IMR-90 (cell line): ENCODE results near the gene VSIG4. TPM values are rescaled to one million over a fixed set of nuclear protein-coding genes. Genes with fewer than 3 reads are reported as not detected.

ENCODE experiments used
- ATAC-seq: fragments of 200-7000 bp; cut with Tn5 transposase; 2 replicates; pipeline ENCODE4 v1.9.1; 2020; ENCODE audit warnings: low read depth, mild to moderate bottlenecking, moderate library complexity
- BruUV-seq: library from RNA; stranded (reverse); fragments of 400-500 nt; replicated peaks from 2 replicates; lab custom pipeline; 2021; lab: Mats Ljungman, UMichigan
- CTCF ChIA-PET: fragments of 300-600 bp; formaldehyde crosslinking; extraction: SDS; loops from one replicate; lab custom pipeline; 2021; ENCODE audit warnings: antibody characterized with exemption; lab: Yijun Ruan, JAX
- POLR2A ChIA-PET: fragments of 300-600 bp; sonication (Branson Sonifier 250); formaldehyde crosslinking; loops from one replicate; lab custom pipeline; 2022; ENCODE audit warnings: antibody characterized with exemption; ENCODE audit not compliant: unreplicated experiment; lab: Charles Lee
- DNase-seq: peaks from one replicate; pipeline ENCODE4 v3.0.0; 2013
- H2AFZ ChIP-seq: replicated peaks from 2 replicates; pipeline ENCODE3; 2013; ENCODE audit warnings: low read length, mild to moderate bottlenecking; ENCODE audit not compliant: poor library complexity
- H2AK5ac ChIP-seq: 2 replicates; pipeline ENCODE4 v1.6.1; 2013; ENCODE audit warnings: low read depth, low read length, inconsistent platforms
- H2AK9ac ChIP-seq: replicated peaks from 2 replicates; pipeline ENCODE3; 2013; ENCODE audit warnings: mild to moderate bottlenecking, low read depth, low read length, moderate library complexity; ENCODE audit not compliant: poor library complexity
- H2BK120ac ChIP-seq: 2 replicates; pipeline ENCODE4 v1.6.1; 2013; ENCODE audit warnings: low read depth, low read length, inconsistent platforms
- H2BK15ac ChIP-seq: 3 replicates; pipeline ENCODE4 v1.6.1; 2013; ENCODE audit warnings: low read depth, low read length, inconsistent platforms
- H2BK20ac ChIP-seq: 2 replicates; pipeline ENCODE4 v1.6.1; 2013; ENCODE audit warnings: low read depth, mild to moderate bottlenecking, inconsistent platforms, low read length, moderate library complexity
- H2BK5ac ChIP-seq: 2 replicates; pipeline ENCODE4 v1.6.1; 2013; ENCODE audit warnings: mild to moderate bottlenecking, low read depth, low read length, inconsistent platforms; ENCODE audit not compliant: poor library complexity, severe bottlenecking
- H3K14ac ChIP-seq: replicated peaks from 2 replicates; pipeline ENCODE4 v1.6.1; 2013; ENCODE audit warnings: low read depth, low read length, inconsistent platforms
- H3K18ac ChIP-seq: 2 replicates; pipeline ENCODE4 v1.6.1; 2013; ENCODE audit warnings: low read depth, low read length, control low read depth
- H3K23ac ChIP-seq: 2 replicates; pipeline ENCODE4 v1.6.1; 2013; ENCODE audit warnings: low read depth, low read length, inconsistent platforms
- H3K27ac ChIP-seq: 2 replicates; pipeline ENCODE4 v1.5.1; 2013; ENCODE audit warnings: mild to moderate bottlenecking, control low read depth, low read length; ENCODE audit not compliant: insufficient read depth
- H3K27me3 ChIP-seq: 2 replicates; pipeline ENCODE4 v1.6.1; 2013; ENCODE audit warnings: low read length; ENCODE audit not compliant: control insufficient read depth, insufficient read depth
- H3K36me3 ChIP-seq: 2 replicates; pipeline ENCODE4 v1.6.1; 2013; ENCODE audit warnings: low read length, mixed read lengths; ENCODE audit not compliant: control insufficient read depth, insufficient read depth
- H3K4ac ChIP-seq: 2 replicates; pipeline ENCODE4 v1.6.1; 2013; ENCODE audit warnings: low read depth, low read length, inconsistent platforms
- H3K4me1 ChIP-seq: 2 replicates; pipeline ENCODE4 v1.6.1; 2013; ENCODE audit warnings: low read length, mixed read lengths; ENCODE audit not compliant: control insufficient read depth, insufficient read depth
- H3K4me2 ChIP-seq: 2 replicates; pipeline ENCODE4 v1.6.1; 2013; ENCODE audit warnings: low read depth, mild to moderate bottlenecking, control low read depth, low read length, moderate library complexity
- H3K4me3 ChIP-seq: 2 replicates; pipeline ENCODE4 v1.5.1; 2013; ENCODE audit warnings: low read depth, mild to moderate bottlenecking, control low read depth, low read length, moderate library complexity; ENCODE audit not compliant: insufficient read depth
- H3K56ac ChIP-seq: 2 replicates; pipeline ENCODE4 v1.6.1; 2013; ENCODE audit warnings: low read length, inconsistent platforms; ENCODE audit not compliant: insufficient read depth; ENCODE audit errors: extremely low read depth
- H3K79me1 ChIP-seq, 2 experiments: 2 replicates each; pipeline ENCODE4 v1.6.1; 2013; ENCODE audit warnings: low read length in 2 of 2, inconsistent platforms in 1 of 2, low read depth in 1 of 2
- H3K9ac ChIP-seq: 2 replicates; pipeline ENCODE4 v1.6.1; 2013; ENCODE audit warnings: low read depth, low read length, control low read depth
- H3K9me1 ChIP-seq: 2 replicates; pipeline ENCODE4 v1.6.1; 2013; ENCODE audit warnings: low read length, inconsistent platforms; ENCODE audit not compliant: insufficient read depth
- H3K9me3 ChIP-seq: 2 replicates; pipeline ENCODE4 v1.6.1; 2013; ENCODE audit warnings: low read length; ENCODE audit not compliant: control insufficient read depth, insufficient read depth
- H4K20me1 ChIP-seq: 2 replicates; pipeline ENCODE4 v1.6.1; 2013; ENCODE audit warnings: low read length, inconsistent platforms; ENCODE audit not compliant: insufficient read depth
- H4K5ac ChIP-seq: 2 replicates; pipeline ENCODE4 v1.6.1; 2013; ENCODE audit warnings: mild to moderate bottlenecking, low read depth, low read length, control low read depth
- H4K8ac ChIP-seq, 2 experiments: 2 replicates each; pipeline ENCODE4 v1.6.1; 2013; ENCODE audit warnings: low read depth in 2 of 2, low read length in 2 of 2, control low read depth in 1 of 2, inconsistent platforms in 1 of 2
- H4K91ac ChIP-seq: 2 replicates; pipeline ENCODE4 v1.6.1; 2013; ENCODE audit warnings: low read depth, low read length, inconsistent platforms; ENCODE audit not compliant: insufficient read depth
- BHLHE40 ChIP-seq: fragments of 150-350 bp; IDR thresholded peaks from 2 replicates; pipeline ENCODE4 v1.6.1; 2016; ENCODE audit warnings: mild to moderate bottlenecking, low read depth, low read length
- ELK1 ChIP-seq: fragments of 150-350 bp; IDR thresholded peaks from 2 replicates; pipeline ENCODE4 v1.6.1; 2016; ENCODE audit warnings: low read depth, mild to moderate bottlenecking, low read length, moderate library complexity, borderline replicate concordance
- MAFK ChIP-seq: IDR thresholded peaks from 2 replicates; pipeline ENCODE4 v1.6.1; 2012; ENCODE audit warnings: low read depth, low read length, improper control_type of control experiment
- POLR2A ChIP-seq: IDR thresholded peaks from 2 replicates; pipeline ENCODE4 v1.6.1; 2012; ENCODE audit warnings: mild to moderate bottlenecking, low read depth, low read length
- RAD21 ChIP-seq: IDR thresholded peaks from 2 replicates; pipeline ENCODE4 v1.6.1; 2012; ENCODE audit warnings: low read length, improper control_type of control experiment
- WGBS, 2 experiments: methylation state at CpG; one replicate each; pipeline versions ENCODE4 v1.1.5 to v1.1.7; 2013; ENCODE audit warnings: missing lambda C conversion rate in 2 of 2; ENCODE audit not compliant: insufficient read length in 1 of 2; ENCODE audit errors: extremely low coverage in 2 of 2; 5-methylcytosine and 5-hydroxymethylcytosine counted together
- dilution Hi-C: fragments of 300-500 bp; cut with HindIII; formaldehyde crosslinking; loops from one replicate; pipeline ENCODE4 v1.14.3; 2018; ENCODE audit warnings: low sequenced_read_pairs; ENCODE audit not compliant: unreplicated experiment
- in situ Hi-C: fragments of 300-500 bp; cut with MboI; formaldehyde crosslinking; loops from 3 replicates; pipeline ENCODE4 v1.14.3; 2019; ENCODE audit warnings: low sequenced_read_pairs, inconsistent platforms, mixed read lengths
- intact Hi-C: fragments of 100-400 bp; cut with micrococcal nuclease; formaldehyde crosslinking; loops from 2 replicates; pipeline ENCODE4 v1.10.0; 2022
- polyA plus RNA-seq, 3 experiments: library from polyadenylated mRNA; depleted of rRNA; stranded (reverse); fragments of >200 nt; gene quantifications; 2 replicates each; pipeline ENCODE4 v1.2.3, GENCODE V29; 2012; ENCODE audit warnings: low replicate concordance in 1 of 3
- total RNA-seq: library from RNA; depleted of rRNA; stranded (reverse); fragments of >200 nt; gene quantifications from 2 replicates; pipeline ENCODE4 v1.2.3, GENCODE V29; 2012

Gene VSIG4
- total and polyA plus RNA-seq, 2 of the 4 experiments (the other 2 are of a cell fraction): not detected

GRCh38 chrX:66012094-66012534 is 27.8 kb downstream of the VSIG4 start:
- no peak overlapping the region for H3K23ac ChIP-seq
- TF ChIP-seq MAFK (no peak), ELK1 (no peak), BHLHE40 (no peak), RAD21 (no peak), POLR2A (no peak)
- H3K4me2 ChIP-seq: no peak overlapping the region
- H2BK5ac ChIP-seq: no peak overlapping the region
- no peak overlapping the region for H4K91ac ChIP-seq
- no peak overlapping the region for H3K18ac ChIP-seq
- in situ Hi-C loops (no loop called here), intact Hi-C loops (no loop called here), dilution Hi-C loops (no loop called here)
- no peak overlapping the region for H2BK20ac ChIP-seq
- CTCF ChIA-PET: no interaction called here
- H3K9ac ChIP-seq: no peak overlapping the region
- no peak for ATAC-seq
- H3K36me3 ChIP-seq: no peaks in the 10 kb centered on the region
- H2AFZ ChIP-seq: no peak overlapping the region
- no peaks in the 10 kb centered on the region for H3K9me3 ChIP-seq
- no peak overlapping the region for H2AK5ac ChIP-seq
- no peaks in the 10 kb centered on the region for H3K79me1 ChIP-seq
- DNase-seq: no peak
- BruUV-seq: no TSS peak
- no peaks in the 10 kb centered on the region for H3K4me1 ChIP-seq
- POLR2A ChIA-PET: no interaction called here
- no peaks in the 10 kb centered on the region for H4K20me1 ChIP-seq
- H2BK15ac ChIP-seq: no peak overlapping the region
- no peaks in the 10 kb centered on the region for H3K9me1 ChIP-seq
- H3K4me3 ChIP-seq: no peak overlapping the region
- no peak overlapping the region for H3K4ac ChIP-seq
- WGBS, 2 experiments: no CpG with 5 or more reads among the region's 1 CpG
- peaks cover 3% of the 10 kb centered on the region for H3K27me3 ChIP-seq
- no peak overlapping the region for H2AK9ac ChIP-seq
- no peak overlapping the region for H4K8ac ChIP-seq
- no peak overlapping the region for H2BK120ac ChIP-seq
- H3K56ac ChIP-seq: no peak overlapping the region
- no peak overlapping the region for H3K27ac ChIP-seq
- H3K14ac ChIP-seq: no peak overlapping the region
- H4K5ac ChIP-seq: no peak overlapping the region
